ENCODE data around the gene FLNB. TPM values are rescaled to one million over a fixed set of nuclear protein-coding genes. Genes with fewer than 3 reads are reported as not detected.
"Not testable (repeated sequence)": the region's sequence is repeated elsewhere in the genome, so short reads cannot be mapped to it uniquely, and the experiment has no call there.

The FLNB gene
- total RNA-seq, 1 experiment from 2014 or later: 47.5 TPM

GRCh38 chr3:57982561-57983243 lies 25.5 kb upstream of the FLNB start:
- DNase-seq (ENCODE audit: low read depth): no peak

GRCh38 chr3:57983734-57984518 lies 24.3 kb upstream of the FLNB start:
- peak; percentile 86 for DNase-seq (ENCODE audit: low read depth)

- no peak for DNase-seq (ENCODE audit: low read depth)
Measured at GRCh38 chr3:57985176-57985983, 22.8 kb upstream of the FLNB start.

GRCh38 chr3:57985984-57986246 lies 22.3 kb upstream of the FLNB start:
- no peak for DNase-seq (ENCODE audit: low read depth)

- no peak for DNase-seq (ENCODE audit: low read depth)
Measured at GRCh38 chr3:57986261-57986660, 22.0 kb upstream of the FLNB start.

- not testable (repeated sequence) for DNase-seq (ENCODE audit: low read depth)
Measured at GRCh38 chr3:57989198-57989597, 19.0 kb upstream of the FLNB start.

GRCh38 chr3:57989646-57990045 lies 18.6 kb upstream of the FLNB start:
- DNase-seq (ENCODE audit: low read depth): no peak

- DNase-seq (ENCODE audit: low read depth): no peak
Measured at GRCh38 chr3:57992452-57993213, 15.6 kb upstream of the FLNB start.

- DNase-seq (ENCODE audit: low read depth): no peak
Measured at GRCh38 chr3:57998366-57999283, 9.6 kb upstream of the FLNB start.

GRCh38 chr3:57999417-58000115 lies 8.7 kb upstream of the FLNB start:
- peak; percentile 58 for DNase-seq (ENCODE audit: low read depth)

- DNase-seq (ENCODE audit: low read depth): no peak
Measured at GRCh38 chr3:58000306-58001085, 7.7 kb upstream of the FLNB start.

GRCh38 chr3:58001086-58001467 lies 7.1 kb upstream of the FLNB start:
- DNase-seq (ENCODE audit: low read depth): no peak

- no peak for DNase-seq (ENCODE audit: low read depth)
Measured at GRCh38 chr3:58001979-58002378, 6.2 kb upstream of the FLNB start.

GRCh38 chr3:58003093-58003492 lies 5.1 kb upstream of the FLNB start:
- DNase-seq (ENCODE audit: low read depth): no peak

- peak; percentile 58 for DNase-seq (ENCODE audit: low read depth)
Measured at GRCh38 chr3:58004973-58005372, 3.2 kb upstream of the FLNB start.

GRCh38 chr3:58005669-58006068 lies 2.6 kb upstream of the FLNB start:
- peak; percentile 35 for DNase-seq (ENCODE audit: low read depth)

GRCh38 chr3:58006661-58007060 lies 1.6 kb upstream of the FLNB start:
- DNase-seq (ENCODE audit: low read depth): no peak

GRCh38 chr3:58009026-58009748 lies 965 bp downstream of the FLNB start:
- DNase-seq (ENCODE audit: low read depth): no peak
